ENCODE measurements around the gene NSG1. TPM values are rescaled to one million over a fixed set of nuclear protein-coding genes. Genes with fewer than 3 reads are reported as not detected.
"Not testable (repeated sequence)": the region's sequence is repeated elsewhere in the genome, so short reads cannot be mapped to it uniquely, and the experiment has no call there.

The NSG1 gene
- total RNA-seq, 1 donor, result 0.09 TPM

- TF ChIP-seq CTCF (IDR thresholded peaks at IDR 0.05; ENCODE audit: insufficient read depth, low read length), result no peak
- no peak overlapping the region for H3K4me3 ChIP-seq (ENCODE audit: low read depth, low read length)
- no peak for DNase-seq (ENCODE audit: low read depth)
These were observed 73.9 kb downstream of the NSG1 start for GRCh38 chr4:4460759-4461158.

- H3K4me3 ChIP-seq (ENCODE audit: low read depth, low read length), result no peak overlapping the region
- no peak for DNase-seq (ENCODE audit: low read depth)
- TF ChIP-seq CTCF (IDR thresholded peaks at IDR 0.05; ENCODE audit: insufficient read depth, low read length), result no peak
These were observed 74.3 kb downstream of the NSG1 start for GRCh38 chr4:4461178-4461577.

- no peak for TF ChIP-seq CTCF (IDR thresholded peaks at IDR 0.05; ENCODE audit: insufficient read depth, low read length)
These were observed 74.9 kb downstream of the NSG1 start for GRCh38 chr4:4461850-4462249.

GRCh38 chr4:4462970-4463369, 76.1 kb downstream of the NSG1 start:
- DNase-seq (ENCODE audit: low read depth), result no peak
- TF ChIP-seq CTCF (IDR thresholded peaks at IDR 0.05; ENCODE audit: insufficient read depth, low read length), result no peak
- H3K4me3 ChIP-seq (ENCODE audit: low read depth, low read length), result no peak overlapping the region

More at GRCh38 chr4:4461850-4462249, 74.9 kb downstream of the NSG1 start:
- DNase-seq (ENCODE audit: low read depth), result no peak
- H3K4me3 ChIP-seq (ENCODE audit: low read depth, low read length), result no peak overlapping the region

- H3K4me3 ChIP-seq (ENCODE audit: low read depth, low read length); DNase-seq (ENCODE audit: low read depth): not testable (repeated sequence)
These were observed 78.3 kb downstream of the NSG1 start for GRCh38 chr4:4465238-4465637.

Other genes starting within 250 kb of the NSG1 start
- gene OTOP1, start 160.2 kb upstream of the NSG1 start, total RNA-seq (ENCODE audit: low replicate concordance), result not detected in 2 replicates
- gene TMEM128, start 138.9 kb upstream of the NSG1 start, total RNA-seq (ENCODE audit: low replicate concordance), result 20.4 and 28.7 TPM in 2 replicates
- 14.0 and 16.4 TPM in 2 replicates for gene LYAR, start 96.9 kb upstream of the NSG1 start, total RNA-seq (ENCODE audit: low replicate concordance)
- 6.8 and 14.5 TPM in 2 replicates for gene ZBTB49, start 96.9 kb upstream of the NSG1 start, total RNA-seq (ENCODE audit: low replicate concordance)
- gene STX18, start 154.9 kb downstream of the NSG1 start, total RNA-seq (ENCODE audit: low replicate concordance), result 25.6 and 32.2 TPM in 2 replicates